GM08714 (cell line): Measurements from ENCODE around the gene COL18A1.
"Not testable (repeated sequence)": the region's sequence is repeated elsewhere in the genome, so short reads cannot be mapped to it uniquely, and the experiment has no call there.

Source experiments
- H3K4me3 ChIP-seq: fragments of 200-500 bp; sonication (Bioruptor generic); 2 replicates; pipeline ENCODE4 v1.5.1; 2014; ENCODE audit warnings: mild to moderate bottlenecking, low read length, inconsistent platforms
- ZNF274 ChIP-seq: IDR thresholded peaks from 2 replicates; pipeline ENCODE4 v1.6.1; 2012; ENCODE audit warnings: mild to moderate bottlenecking, low read depth, low read length

COL18A1 gene

DNA sequence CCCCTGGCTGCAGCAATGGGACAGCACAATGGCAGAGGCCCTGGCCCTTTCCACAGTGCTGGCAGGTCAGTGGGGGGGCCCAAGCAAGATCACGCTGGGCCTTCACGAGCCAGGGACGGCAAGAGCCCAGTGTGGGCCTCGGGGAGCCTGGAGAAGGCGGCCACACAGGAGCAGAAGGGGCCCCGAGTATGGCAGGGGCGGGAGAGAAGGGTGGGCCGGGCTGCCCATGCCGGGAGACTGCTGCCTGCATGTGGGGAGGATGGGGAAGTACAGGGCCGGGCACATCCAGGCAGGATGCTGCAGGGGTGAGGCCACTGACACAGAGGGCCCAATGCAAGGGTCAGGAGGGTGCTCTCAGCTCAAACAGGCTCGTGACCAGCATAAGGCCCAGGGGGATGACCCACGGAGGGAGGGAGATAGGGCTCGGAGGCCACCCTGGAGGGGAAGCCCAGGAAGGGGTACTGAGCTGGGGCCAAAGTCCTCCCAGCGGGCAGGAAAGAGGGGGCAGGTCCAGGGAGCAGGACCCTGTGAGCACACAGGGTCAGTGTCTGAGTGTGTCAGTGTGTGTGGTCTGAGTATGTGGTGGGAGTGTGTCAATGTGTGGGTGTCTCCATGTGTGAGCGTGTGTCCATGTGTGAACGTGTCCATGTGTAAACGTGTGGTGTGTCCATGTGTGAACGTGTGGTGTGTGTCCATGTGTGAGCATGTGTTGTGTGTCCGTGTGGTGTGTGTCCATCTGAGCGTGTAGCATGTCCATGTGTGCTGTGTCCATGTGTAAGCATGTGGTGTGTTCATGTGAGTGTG lies 124.2 kb downstream of the COL18A1 start:
- H3K4me3 ChIP-seq = no peak overlapping the region
- no peak for TF ChIP-seq ZNF274

DNA sequence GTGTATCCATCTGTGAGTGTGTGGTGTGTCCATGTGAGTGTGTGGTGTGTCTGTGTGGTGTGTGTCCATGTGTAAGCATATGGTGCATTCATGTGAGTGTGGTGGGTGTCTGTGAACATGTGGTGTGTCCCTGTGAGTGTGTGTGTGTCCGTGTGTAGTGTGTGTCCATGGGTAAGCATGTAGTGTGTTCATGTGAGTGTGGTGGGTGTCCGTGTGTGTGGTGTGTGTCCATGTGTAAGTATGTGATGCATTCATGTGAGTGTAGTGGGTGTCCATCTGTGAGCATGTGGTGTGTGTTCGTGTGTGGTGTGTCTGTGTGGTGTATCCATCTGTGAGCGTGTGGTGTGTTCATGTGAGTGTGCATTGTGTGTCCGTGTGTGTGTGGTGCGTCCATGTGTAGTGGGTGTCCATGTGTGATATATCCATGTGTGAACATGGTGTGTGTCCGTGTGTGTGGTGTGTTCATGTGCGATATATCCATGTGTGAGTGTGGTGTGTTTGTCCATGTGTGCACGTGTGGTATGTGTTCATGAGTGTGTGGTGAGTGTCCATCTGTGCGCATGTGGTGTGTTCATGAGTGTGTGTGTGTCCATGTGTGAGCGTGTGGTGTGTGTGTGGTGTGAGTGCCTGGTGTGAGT lies 124.9 kb downstream of the COL18A1 start:
- no peak for TF ChIP-seq ZNF274
- H3K4me3 ChIP-seq = no peak overlapping the region

DNA sequence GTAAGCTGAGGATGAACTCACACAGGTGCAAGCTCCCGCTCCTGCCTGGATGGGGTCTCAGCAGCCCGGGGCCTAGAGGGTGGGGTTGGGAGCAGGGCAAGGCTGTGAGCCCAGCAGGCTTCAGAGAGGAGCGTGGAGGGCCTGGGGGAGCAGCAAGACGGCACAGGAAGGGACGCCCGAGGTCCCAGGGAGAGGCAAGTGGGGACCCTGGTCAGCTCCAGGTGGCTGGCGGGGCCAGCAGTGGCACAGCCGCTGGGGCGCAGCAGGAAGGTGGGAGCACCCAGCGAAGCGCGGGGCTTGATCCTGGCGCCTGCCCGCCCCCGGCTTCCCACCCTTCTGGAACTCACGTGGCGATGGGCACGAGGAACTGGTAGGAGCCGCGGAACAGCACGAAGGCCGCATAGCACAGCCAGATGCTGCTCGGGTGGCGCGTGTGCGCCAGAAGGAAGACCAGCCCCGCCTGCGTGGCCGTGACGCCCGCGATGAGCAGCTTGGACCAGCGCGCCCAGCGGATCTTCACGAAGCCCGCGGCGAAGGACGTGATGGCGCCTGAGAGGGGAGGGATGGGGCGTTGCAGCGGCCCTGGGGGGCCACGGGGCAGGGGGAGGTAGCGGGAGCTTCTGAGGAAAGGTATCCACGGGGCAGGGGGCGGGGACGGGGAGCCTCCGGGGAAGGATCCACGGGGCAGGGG lies 125.6 kb downstream of the COL18A1 start:
- no peak for TF ChIP-seq ZNF274
- no peak overlapping the region for H3K4me3 ChIP-seq

DNA sequence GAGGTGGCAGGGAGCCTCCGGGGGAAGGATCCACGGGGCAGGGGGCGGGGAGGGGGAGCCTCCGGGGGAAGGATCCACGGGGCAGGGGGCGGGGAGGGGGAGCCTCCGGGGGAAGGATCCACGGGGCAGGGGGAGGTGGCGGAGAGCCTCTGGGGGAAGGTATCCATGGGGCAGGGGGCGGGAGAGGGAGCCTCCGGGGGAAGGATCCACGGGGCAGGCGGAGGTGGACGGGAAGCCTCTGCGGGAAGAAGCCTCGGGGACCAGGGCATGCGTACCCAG lies 126.1 kb downstream of the COL18A1 start:
- H3K4me3 ChIP-seq = not testable (repeated sequence)

DNA sequence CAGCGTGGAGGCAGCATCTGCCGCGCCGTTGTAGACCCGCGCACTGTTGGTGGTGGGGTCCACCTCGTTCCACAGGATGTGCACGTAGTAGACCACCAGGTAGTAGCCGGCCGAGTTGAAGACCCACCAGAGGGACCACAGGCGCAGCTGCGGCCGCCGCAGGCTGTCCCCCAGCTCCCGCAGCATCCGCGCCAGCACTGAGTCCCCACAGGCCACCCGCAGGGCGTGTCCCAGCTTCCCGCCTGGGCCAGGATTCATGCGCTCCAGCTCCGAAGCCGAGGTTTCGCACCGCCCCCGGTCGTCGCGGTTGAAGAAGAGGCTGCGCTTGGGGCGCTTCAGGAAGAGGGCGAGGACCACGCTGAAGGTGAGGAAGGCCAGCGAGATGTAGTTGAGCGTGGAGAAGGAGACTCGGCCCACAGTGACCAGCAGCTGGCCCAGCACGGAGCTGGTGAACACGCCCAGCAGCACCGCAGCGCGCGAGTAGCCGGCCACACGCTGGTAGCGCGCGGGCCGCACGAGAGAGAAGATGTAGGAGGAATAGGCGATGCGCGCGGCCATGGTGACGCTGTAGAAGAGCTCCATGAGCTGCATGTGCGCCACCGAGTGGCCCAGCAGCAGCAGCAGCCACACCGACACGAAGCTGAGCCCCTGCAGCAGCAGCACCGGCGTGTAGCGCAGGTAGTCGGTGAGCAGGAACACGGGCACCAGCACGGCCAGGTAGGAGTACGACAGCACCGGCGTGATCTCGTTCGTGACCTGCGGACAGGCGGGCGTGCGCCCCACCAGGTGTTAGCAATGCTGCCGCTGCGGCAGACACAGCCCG lies 126.6 kb downstream of the COL18A1 start:
- no peak for TF ChIP-seq ZNF274
- no peak overlapping the region for H3K4me3 ChIP-seq

DNA sequence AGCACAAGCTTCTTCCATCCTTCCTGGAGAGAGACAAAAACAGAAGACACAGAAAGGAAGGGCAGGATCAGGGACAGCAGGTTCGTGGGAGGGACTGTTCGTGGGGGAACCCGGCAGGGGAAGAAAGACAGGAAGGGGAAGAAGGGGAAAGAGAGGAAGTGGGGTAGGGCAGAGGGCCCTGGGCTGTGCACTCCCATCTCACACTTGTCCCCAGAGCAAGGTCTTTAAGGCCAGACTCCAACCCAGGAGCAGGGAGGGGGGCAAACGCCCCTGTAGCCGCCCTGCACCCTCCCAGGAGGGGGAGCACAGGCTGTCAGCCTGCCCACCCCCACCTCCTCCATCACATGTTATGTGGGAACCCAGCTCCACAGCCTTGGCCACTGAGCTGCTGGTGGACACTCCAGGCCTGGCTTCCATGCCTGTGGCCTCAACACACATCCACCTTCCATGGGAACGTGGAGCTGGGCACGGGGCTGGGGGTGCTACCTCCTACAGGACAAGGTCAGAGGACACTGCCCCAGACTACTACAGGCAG lies 127.9 kb downstream of the COL18A1 start:
- no peak for TF ChIP-seq ZNF274
- no peak overlapping the region for H3K4me3 ChIP-seq

DNA sequence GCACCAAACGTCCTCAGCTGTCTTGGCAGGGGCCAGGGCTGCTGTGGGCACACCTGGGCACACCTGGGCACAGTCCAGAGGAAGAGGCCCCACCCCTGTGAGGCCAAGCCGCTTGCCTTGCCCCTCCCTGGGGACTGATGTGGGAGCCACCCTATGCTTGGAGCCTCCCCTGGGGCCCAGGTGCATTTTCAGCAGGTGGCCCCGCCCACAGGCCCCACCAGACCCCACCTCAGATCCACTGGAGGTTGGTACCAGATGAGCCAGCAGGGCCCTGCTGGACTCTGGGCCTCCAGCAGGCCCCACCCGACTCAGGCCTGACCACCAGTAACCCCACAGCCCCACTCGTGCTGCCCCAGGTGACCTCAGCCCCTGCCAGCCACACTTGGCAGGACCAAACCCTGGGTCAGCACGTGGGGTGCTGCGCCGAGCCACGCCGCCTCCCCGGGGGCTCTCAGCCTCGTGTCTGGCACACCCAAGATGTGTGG lies 128.4 kb downstream of the COL18A1 start:
- no peak overlapping the region for H3K4me3 ChIP-seq
- TF ChIP-seq ZNF274 = no peak

DNA sequence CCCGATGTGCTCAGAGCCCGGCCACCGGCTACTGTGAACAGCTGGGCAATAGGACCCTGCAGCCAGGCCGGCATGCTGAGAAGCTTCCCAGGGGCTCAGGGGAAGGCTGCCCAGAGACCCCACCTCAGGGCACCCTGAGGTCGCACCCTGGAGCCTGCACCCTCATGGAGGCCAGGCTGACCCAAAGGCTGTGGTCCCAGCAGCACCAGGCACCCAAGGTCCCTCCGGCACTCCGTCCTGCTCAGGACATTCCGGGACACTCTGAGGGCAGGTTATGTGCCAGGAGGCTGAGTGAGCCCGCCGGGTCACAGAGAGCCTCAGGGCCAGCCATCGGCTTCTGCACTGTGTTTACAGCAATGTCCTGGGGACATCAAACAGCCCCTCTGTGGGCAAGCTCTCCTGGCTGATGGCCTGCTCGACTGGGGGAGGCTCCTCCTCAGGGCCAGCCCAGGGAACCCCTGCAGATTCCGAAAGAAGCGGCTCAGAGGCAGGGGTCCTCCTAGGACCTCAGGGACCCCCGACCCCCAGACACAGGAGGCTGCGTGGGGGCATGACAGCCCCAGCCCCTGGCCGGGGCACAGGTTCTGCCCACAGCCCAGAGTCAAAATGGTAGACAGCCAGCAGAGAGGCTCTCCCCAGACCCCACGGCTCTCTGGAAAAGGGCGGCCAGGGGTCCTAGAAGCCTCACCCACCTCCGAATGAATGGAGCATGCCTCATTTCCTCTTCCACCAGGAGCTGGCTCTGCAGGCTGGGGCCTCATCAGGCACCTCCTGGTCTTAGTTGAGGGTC lies 129.1 kb downstream of the COL18A1 start:
- TF ChIP-seq ZNF274 = no peak
- H3K4me3 ChIP-seq = no peak overlapping the region

DNA sequence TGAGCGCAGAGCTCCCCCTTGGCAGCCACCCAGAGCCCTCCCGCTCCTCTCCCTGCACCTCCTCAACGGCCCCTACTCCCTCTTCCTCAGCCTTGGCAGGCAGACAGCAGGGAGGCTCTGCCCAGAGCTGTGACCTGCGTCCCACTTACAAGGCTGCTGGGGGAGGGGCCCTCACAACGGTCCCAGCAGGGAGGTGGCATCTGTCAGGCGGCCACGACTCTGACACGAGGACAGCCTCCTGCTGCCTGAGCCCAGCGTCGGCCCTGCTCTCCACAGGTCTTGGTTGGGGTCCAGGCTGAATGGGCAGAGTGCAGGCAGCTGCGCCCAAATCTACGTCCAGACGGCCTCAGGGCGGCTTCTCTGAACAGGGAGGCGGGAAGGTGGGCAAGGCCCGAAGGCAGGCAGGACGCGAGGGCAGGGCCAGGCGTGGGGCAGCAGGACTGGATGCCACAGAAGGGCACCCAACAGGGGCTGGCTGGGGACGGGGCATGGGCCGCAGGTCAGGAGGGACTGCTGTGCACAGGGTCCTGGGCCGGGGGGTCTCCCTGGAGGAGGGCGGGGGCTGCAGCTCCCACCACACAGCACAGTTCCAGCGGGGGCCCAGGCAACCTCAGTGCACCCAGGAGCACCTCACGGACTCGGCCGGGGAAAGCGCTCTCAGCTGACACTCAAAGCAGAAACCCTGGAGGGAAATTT lies 129.8 kb downstream of the COL18A1 start:
- TF ChIP-seq ZNF274 = no peak

DNA sequence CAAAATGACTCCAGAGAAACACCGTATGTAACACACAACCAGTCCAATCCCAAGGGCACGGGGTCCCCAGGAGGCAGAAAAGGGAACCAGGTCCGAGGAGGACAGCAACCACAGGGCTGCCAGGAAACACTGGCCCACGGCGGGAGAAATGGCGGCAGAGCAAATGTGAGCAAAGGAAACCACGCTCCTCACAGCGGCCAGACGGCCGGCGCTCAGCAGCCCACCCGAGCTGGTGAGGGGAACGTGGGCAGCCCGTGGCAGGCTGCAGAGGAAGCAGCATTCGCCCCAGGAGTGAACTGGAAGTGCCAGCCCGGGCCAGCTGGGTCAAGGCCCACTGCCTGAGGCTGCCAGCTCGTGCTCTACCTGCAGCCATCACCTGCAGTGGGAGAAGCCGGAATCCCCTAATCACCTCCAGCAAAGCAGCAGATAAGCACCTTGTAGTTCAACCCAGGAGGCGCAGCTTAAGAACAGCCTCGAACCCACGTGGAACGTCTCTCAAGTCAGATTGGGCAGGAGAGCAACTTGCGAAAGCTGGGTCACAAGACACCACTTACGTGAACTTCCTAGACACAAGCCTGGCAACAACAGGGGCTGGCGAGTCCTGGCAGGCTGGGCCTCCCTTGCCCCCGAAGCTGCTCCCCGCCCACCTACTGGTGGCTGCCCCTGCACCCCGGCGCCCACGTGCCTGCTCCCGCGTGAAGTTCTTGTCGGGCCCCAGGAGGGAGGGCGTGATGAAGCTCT lies 130.5 kb downstream of the COL18A1 start:
- no peak overlapping the region for H3K4me3 ChIP-seq
- no peak for TF ChIP-seq ZNF274

More for the DNA sequence above, 129.8 kb downstream of the COL18A1 start:
- no peak overlapping the region for H3K4me3 ChIP-seq

DNA sequence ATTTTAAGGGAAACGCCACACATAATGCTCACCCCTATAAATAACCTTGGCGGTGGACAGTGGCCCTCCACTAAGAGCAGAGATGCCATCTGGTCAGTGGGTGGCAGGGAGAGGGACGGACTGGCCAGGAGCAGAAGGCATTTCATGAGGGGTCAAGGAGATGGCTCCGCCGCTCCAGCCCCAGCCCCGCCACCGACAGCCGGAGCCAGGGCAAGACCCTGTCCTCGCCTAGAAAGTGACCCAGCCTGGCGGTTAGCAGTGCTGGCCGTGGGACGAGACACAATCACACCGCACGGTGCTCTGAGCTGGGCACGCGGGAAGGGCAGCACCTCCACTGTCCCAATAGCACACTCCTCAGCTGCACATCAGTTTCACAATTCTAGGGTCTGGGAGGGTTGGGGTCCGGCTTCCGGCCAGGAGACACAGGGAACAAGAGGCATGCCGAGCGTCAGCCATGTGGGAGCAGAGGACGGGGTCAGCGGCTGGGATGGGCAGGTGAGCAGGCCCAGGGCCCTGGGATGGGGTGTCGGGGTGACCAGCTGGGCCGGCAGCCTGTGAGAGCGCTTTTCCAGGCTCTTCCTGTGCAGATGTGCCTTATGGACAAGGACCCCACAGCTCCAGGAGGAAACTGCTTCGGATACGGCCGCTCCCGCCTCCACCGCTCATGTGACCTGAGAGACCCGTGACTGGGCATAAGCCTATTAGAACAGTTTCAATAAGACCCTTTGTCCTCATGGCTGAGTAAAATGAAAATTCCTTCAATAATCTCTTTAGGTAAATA lies 131.5 kb downstream of the COL18A1 start:
- TF ChIP-seq ZNF274 = no peak
- no peak overlapping the region for H3K4me3 ChIP-seq
